Cardiac muscle cell (in vitro differentiated cells and primary cell): ENCODE measurements around the gene OSBPL9. TPM values are rescaled to one million over a fixed set of nuclear protein-coding genes. Genes with fewer than 3 reads are reported as not detected.

ENCODE experiments used
- DNase-seq, 2 donors: peaks; one replicate each; pipeline versions ENCODE4 v3.0.0 to v3.0.0-alpha.2; 2010 to 2017; ENCODE audit warnings: low read depth in 1 of 2, low spot score in 1 of 2
- H3K27ac ChIP-seq: fragments of 200-600 bp; sonication (generic); 2 replicates; pipeline ENCODE4 v1.5.1; 2016
- H3K27me3 ChIP-seq: fragments of 200-600 bp; sonication (generic); 2 replicates; pipeline ENCODE4 v1.6.0; 2016; ENCODE audit warnings: control low read depth
- H3K36me3 ChIP-seq: fragments of 200-600 bp; sonication (generic); 2 replicates; pipeline ENCODE4 v1.5.1; 2016; ENCODE audit warnings: control low read depth
- H3K4me1 ChIP-seq: fragments of 200-600 bp; sonication (generic); 2 replicates; pipeline ENCODE4 v1.8.1; 2017; ENCODE audit warnings: low read depth, mild to moderate bottlenecking, mixed run types
- H3K4me3 ChIP-seq: fragments of 200-600 bp; sonication (generic); 2 replicates; pipeline ENCODE4 v1.5.1; 2016; ENCODE audit warnings: mild to moderate bottlenecking
- H3K9me3 ChIP-seq: fragments of 200-600 bp; sonication (generic); 2 replicates; pipeline ENCODE4 v1.5.1; 2017; ENCODE audit warnings: low read depth, mild to moderate bottlenecking, control low read depth
- polyA plus RNA-seq: library from polyadenylated mRNA; unstranded; fragments of >200 nt; fragmentation: Nextera tagmentation; extraction: Ambion mirVana; gene quantifications from 2 replicates; pipeline ENCODE4 v1.2.1, GENCODE V29; 2016
- total RNA-seq: library from RNA; depleted of rRNA; stranded (reverse); fragments of >200 nt; gene quantifications from 2 replicates; pipeline ENCODE4 v1.2.3, GENCODE V29; 2016
- TF ChIP-seq, protein P1 (sequence below): IDR thresholded peaks from 2 replicates; pipeline ENCODE4 v1.5.1; 2012; ENCODE audit warnings: low read depth, mild to moderate bottlenecking, low read length

The OSBPL9 gene
- total and polyA plus RNA-seq, 2 experiments from 2014 or later = 103 to 104 TPM

DNA sequence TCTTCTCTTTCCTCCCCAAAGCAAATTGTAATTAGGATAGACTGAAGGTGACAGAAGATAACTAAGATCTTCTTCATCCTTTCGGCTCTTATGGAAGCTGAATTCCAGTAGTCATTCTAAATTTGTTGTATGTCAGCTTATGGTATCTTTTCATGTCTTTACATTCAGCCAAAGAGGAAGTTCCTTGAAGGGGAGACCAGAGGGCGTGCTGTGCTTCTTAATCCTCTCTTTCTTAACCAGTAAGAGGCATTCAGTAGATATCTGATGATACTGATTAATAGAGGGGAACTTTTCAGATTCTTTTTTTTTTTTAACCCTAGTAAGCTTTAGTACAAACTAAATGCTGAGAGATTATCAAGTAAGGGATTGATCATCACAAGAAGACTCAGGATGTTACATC is 102.3 kb downstream of the OSBPL9 start:
- H3K4me3 ChIP-seq = no peak overlapping the region
- no peak for DNase-seq
- no peaks in the 10 kb centered on the region for H3K27me3 ChIP-seq
- H3K36me3 ChIP-seq = no peaks in the 10 kb centered on the region
- H3K27ac ChIP-seq = no peak overlapping the region
- TF ChIP-seq, protein P1, sequence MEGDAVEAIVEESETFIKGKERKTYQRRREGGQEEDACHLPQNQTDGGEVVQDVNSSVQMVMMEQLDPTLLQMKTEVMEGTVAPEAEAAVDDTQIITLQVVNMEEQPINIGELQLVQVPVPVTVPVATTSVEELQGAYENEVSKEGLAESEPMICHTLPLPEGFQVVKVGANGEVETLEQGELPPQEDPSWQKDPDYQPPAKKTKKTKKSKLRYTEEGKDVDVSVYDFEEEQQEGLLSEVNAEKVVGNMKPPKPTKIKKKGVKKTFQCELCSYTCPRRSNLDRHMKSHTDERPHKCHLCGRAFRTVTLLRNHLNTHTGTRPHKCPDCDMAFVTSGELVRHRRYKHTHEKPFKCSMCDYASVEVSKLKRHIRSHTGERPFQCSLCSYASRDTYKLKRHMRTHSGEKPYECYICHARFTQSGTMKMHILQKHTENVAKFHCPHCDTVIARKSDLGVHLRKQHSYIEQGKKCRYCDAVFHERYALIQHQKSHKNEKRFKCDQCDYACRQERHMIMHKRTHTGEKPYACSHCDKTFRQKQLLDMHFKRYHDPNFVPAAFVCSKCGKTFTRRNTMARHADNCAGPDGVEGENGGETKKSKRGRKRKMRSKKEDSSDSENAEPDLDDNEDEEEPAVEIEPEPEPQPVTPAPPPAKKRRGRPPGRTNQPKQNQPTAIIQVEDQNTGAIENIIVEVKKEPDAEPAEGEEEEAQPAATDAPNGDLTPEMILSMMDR = no peak
- H3K4me1 ChIP-seq = no peaks in the 10 kb centered on the region
- H3K9me3 ChIP-seq = no peaks in the 10 kb centered on the region

GRCh38 chr1:51724797-51725196 is 107.9 kb downstream of the OSBPL9 start:
- Histone ChIP-seq H3K27me3 (no peaks in the 10 kb centered on the region), H3K36me3 (no peaks in the 10 kb centered on the region), H3K4me3 (no peak overlapping the region), H3K4me1 (no peaks in the 10 kb centered on the region), H3K9me3 (no peaks in the 10 kb centered on the region), H3K27ac (no peak overlapping the region)
- TF ChIP-seq, protein P1 = no peak
- DNase-seq = no peak

GRCh38 chr1:51726051-51726450 is 109.2 kb downstream of the OSBPL9 start:
- Histone ChIP-seq H3K27me3 (no peaks in the 10 kb centered on the region), H3K36me3 (no peaks in the 10 kb centered on the region), H3K4me3 (no peak overlapping the region), H3K9me3 (no peaks in the 10 kb centered on the region), H3K4me1 (peaks cover 5% of the 10 kb centered on the region), H3K27ac (no peak overlapping the region)
- DNase-seq = no peak
- TF ChIP-seq, protein P1 = no peak

GRCh38 chr1:51726544-51727225 is 109.8 kb downstream of the OSBPL9 start:
- H3K36me3 ChIP-seq = no peaks in the 10 kb centered on the region
- no peaks in the 10 kb centered on the region for H3K9me3 ChIP-seq
- H3K4me3 ChIP-seq = no peak overlapping the region
- TF ChIP-seq, protein P1 = no peak
- no peaks in the 10 kb centered on the region for H3K27me3 ChIP-seq
- no peak for DNase-seq
- H3K27ac ChIP-seq = no peak overlapping the region
- peaks cover 11% of the 10 kb centered on the region for H3K4me1 ChIP-seq

DNA sequence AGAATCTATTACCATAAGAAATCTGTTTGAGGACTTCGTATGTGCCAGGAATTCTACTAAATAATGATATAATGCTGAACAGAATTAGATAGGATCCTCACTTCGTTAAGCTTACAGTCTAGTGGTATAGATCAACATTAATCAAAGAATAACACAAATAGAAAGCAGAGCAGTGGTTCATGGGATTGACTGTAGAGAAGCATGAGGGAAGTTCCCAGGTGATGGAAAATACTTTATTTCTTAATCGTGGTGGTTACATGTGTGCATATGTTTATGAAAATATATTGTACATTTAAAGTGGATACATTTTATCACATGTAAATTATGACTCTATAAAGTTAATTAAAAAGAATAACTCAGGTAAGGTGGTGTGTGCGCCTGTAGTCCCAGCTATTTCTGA is 110.5 kb downstream of the OSBPL9 start:
- no peaks in the 10 kb centered on the region for H3K27me3 ChIP-seq
- H3K4me3 ChIP-seq = no peak overlapping the region
- no peak overlapping the region for H3K27ac ChIP-seq
- no peak for DNase-seq
- H3K36me3 ChIP-seq = no peaks in the 10 kb centered on the region
- TF ChIP-seq, protein P1 = no peak
- peaks cover 18% of the 10 kb centered on the region for H3K4me1 ChIP-seq
- no peaks in the 10 kb centered on the region for H3K9me3 ChIP-seq
